Memory B cell (primary cell): ENCODE data around the gene CEACAM6.
"Not testable (repeated sequence)": the region's sequence is repeated elsewhere in the genome, so short reads cannot be mapped to it uniquely, and the experiment has no call there.

Experiments used
- ATAC-seq: fragments of 150-1000 bp; cut with Tn5 transposase; 2 replicates; pipeline ENCODE4 v1.10.0; 2021; ENCODE audit warnings: low read depth, mild to moderate bottlenecking, moderate library complexity
- DNase-seq, 2 donors: peaks; one replicate each; pipeline ENCODE4 v3.0.0; 2022; ENCODE audit warnings: low spot score in 2 of 2
- H3K27ac Mint-ChIP-seq: one replicate; pipeline ENCODE4 v1.8.0; 2022; ENCODE audit warnings: mild to moderate bottlenecking, moderate library complexity, mixed read lengths
- H3K27me3 Mint-ChIP-seq: one replicate; pipeline ENCODE4 v1.8.0; 2022; ENCODE audit warnings: mixed read lengths
- H3K36me3 Mint-ChIP-seq: one replicate; pipeline ENCODE4 v1.8.0; 2022; ENCODE audit warnings: mild to moderate bottlenecking, mixed read lengths
- H3K4me1 Mint-ChIP-seq: one replicate; pipeline ENCODE4 v1.8.0; 2022; ENCODE audit warnings: mixed read lengths
- H3K4me3 Mint-ChIP-seq: one replicate; pipeline ENCODE4 v1.8.0; 2022; ENCODE audit warnings: mild to moderate bottlenecking, moderate library complexity, mixed read lengths
- H3K9me3 Mint-ChIP-seq: one replicate; pipeline ENCODE4 v1.8.0; 2022; ENCODE audit warnings: mixed read lengths

CEACAM6 gene

GRCh38 chr19:41768105-41768504 is 12.8 kb downstream of the CEACAM6 start:
- H3K4me3 Mint-ChIP-seq, H3K9me3 Mint-ChIP-seq, ATAC-seq, H3K27ac Mint-ChIP-seq, H3K36me3 Mint-ChIP-seq, H3K4me1 Mint-ChIP-seq, DNase-seq: not testable (repeated sequence)
- H3K27me3 Mint-ChIP-seq: peaks cover 14% of the 10 kb centered on the region

GRCh38 chr19:41769608-41770007 is 14.3 kb downstream of the CEACAM6 start:
- ATAC-seq: no peak
- Mint-ChIP-seq H3K4me3 (no peak overlapping the region), H3K27me3 (peaks cover 17% of the 10 kb centered on the region), H3K9me3 (no peaks in the 10 kb centered on the region), H3K36me3 (no peaks in the 10 kb centered on the region), H3K27ac (no peak overlapping the region), H3K4me1 (no peaks in the 10 kb centered on the region)
- DNase-seq: no peak

GRCh38 chr19:41771410-41771809 is 16.1 kb downstream of the CEACAM6 start:
- no peaks in the 10 kb centered on the region for H3K9me3 Mint-ChIP-seq
- ATAC-seq: no peak
- H3K4me1 Mint-ChIP-seq: no peaks in the 10 kb centered on the region
- H3K27ac Mint-ChIP-seq: no peak overlapping the region
- no peak for DNase-seq
- H3K4me3 Mint-ChIP-seq: no peak overlapping the region
- H3K27me3 Mint-ChIP-seq: peaks cover 11% of the 10 kb centered on the region
- H3K36me3 Mint-ChIP-seq: no peaks in the 10 kb centered on the region

- DNase-seq (no peak), ATAC-seq (no peak)
- H3K27ac Mint-ChIP-seq: no peak overlapping the region
- no peak overlapping the region for H3K4me3 Mint-ChIP-seq
- peaks cover 9% of the 10 kb centered on the region for H3K27me3 Mint-ChIP-seq
- no peaks in the 10 kb centered on the region for H3K4me1 Mint-ChIP-seq
- H3K36me3 Mint-ChIP-seq: no peaks in the 10 kb centered on the region
- H3K9me3 Mint-ChIP-seq: no peaks in the 10 kb centered on the region
Observed at GRCh38 chr19:41774515-41774980, 19.2 kb downstream of the CEACAM6 start.

- Mint-ChIP-seq H3K4me3 (no peak overlapping the region), H3K36me3 (no peaks in the 10 kb centered on the region), H3K9me3 (no peaks in the 10 kb centered on the region), H3K4me1 (no peaks in the 10 kb centered on the region), H3K27me3 (peaks cover 14% of the 10 kb centered on the region), H3K27ac (no peak overlapping the region)
- DNase-seq (no peak), ATAC-seq (no peak)
Observed at GRCh38 chr19:41776700-41777099, 21.4 kb downstream of the CEACAM6 start.

GRCh38 chr19:41783612-41784011 is 28.3 kb downstream of the CEACAM6 start:
- H3K27ac Mint-ChIP-seq: no peak overlapping the region
- H3K9me3 Mint-ChIP-seq: no peaks in the 10 kb centered on the region
- ATAC-seq: peak; percentile 26
- H3K27me3 Mint-ChIP-seq: peaks cover 18% of the 10 kb centered on the region
- H3K36me3 Mint-ChIP-seq: no peaks in the 10 kb centered on the region
- no peak overlapping the region for H3K4me3 Mint-ChIP-seq
- H3K4me1 Mint-ChIP-seq: peaks cover 22% of the 10 kb centered on the region
- DNase-seq: no peak

GRCh38 chr19:41784312-41784711 is 29.0 kb downstream of the CEACAM6 start:
- Mint-ChIP-seq H3K9me3 (no peaks in the 10 kb centered on the region), H3K4me3 (peak overlapping the region; percentile 49), H3K36me3 (no peaks in the 10 kb centered on the region), H3K27me3 (peaks cover 18% of the 10 kb centered on the region), H3K27ac (peak overlapping the region; percentile 11), H3K4me1 (peaks cover 22% of the 10 kb centered on the region)
- DNase-seq: no peak
- ATAC-seq: no peak

GRCh38 chr19:41784743-41785142 is 29.4 kb downstream of the CEACAM6 start:
- ATAC-seq: peak; percentile 57
- Mint-ChIP-seq H3K27ac (peak overlapping the region; percentile 11), H3K36me3 (no peaks in the 10 kb centered on the region), H3K27me3 (peaks cover 16% of the 10 kb centered on the region), H3K4me1 (peaks cover 22% of the 10 kb centered on the region), H3K9me3 (no peaks in the 10 kb centered on the region), H3K4me3 (peak overlapping the region; percentile 49)
- no peak for DNase-seq

GRCh38 chr19:41785653-41786052 is 30.3 kb downstream of the CEACAM6 start:
- Mint-ChIP-seq H3K36me3 (no peaks in the 10 kb centered on the region), H3K27ac (no peak overlapping the region), H3K27me3 (peaks cover 12% of the 10 kb centered on the region), H3K4me3 (peak overlapping the region; percentile 42), H3K9me3 (no peaks in the 10 kb centered on the region), H3K4me1 (peaks cover 22% of the 10 kb centered on the region)
- peak; percentile 58 to 59 for DNase-seq
- peak; percentile 79 for ATAC-seq

- no peaks in the 10 kb centered on the region for H3K36me3 Mint-ChIP-seq
- no peaks in the 10 kb centered on the region for H3K9me3 Mint-ChIP-seq
- no peak overlapping the region for H3K4me3 Mint-ChIP-seq
- H3K27ac Mint-ChIP-seq: no peak overlapping the region
- ATAC-seq (no peak), DNase-seq (no peak)
- peaks cover 22% of the 10 kb centered on the region for H3K4me1 Mint-ChIP-seq
- H3K27me3 Mint-ChIP-seq: peaks cover 15% of the 10 kb centered on the region
Observed at GRCh38 chr19:41787055-41787454, 31.7 kb downstream of the CEACAM6 start.

GRCh38 chr19:41788518-41788917 is 33.2 kb downstream of the CEACAM6 start:
- Mint-ChIP-seq H3K4me1 (peaks cover 23% of the 10 kb centered on the region), H3K27me3 (peaks cover 23% of the 10 kb centered on the region)
- not testable (repeated sequence) for ATAC-seq, H3K36me3 Mint-ChIP-seq, H3K9me3 Mint-ChIP-seq, DNase-seq, H3K27ac Mint-ChIP-seq, H3K4me3 Mint-ChIP-seq

GRCh38 chr19:41789053-41789452 is 33.7 kb downstream of the CEACAM6 start:
- H3K4me3 Mint-ChIP-seq, H3K27ac Mint-ChIP-seq, H3K36me3 Mint-ChIP-seq, DNase-seq, ATAC-seq, H3K9me3 Mint-ChIP-seq: not testable (repeated sequence)
- H3K27me3 Mint-ChIP-seq: peaks cover 23% of the 10 kb centered on the region
- peaks cover 21% of the 10 kb centered on the region for H3K4me1 Mint-ChIP-seq

- Mint-ChIP-seq H3K36me3 (no peaks in the 10 kb centered on the region), H3K9me3 (no peaks in the 10 kb centered on the region), H3K4me1 (peaks cover 10% of the 10 kb centered on the region), H3K27ac (no peak overlapping the region), H3K27me3 (peaks cover 17% of the 10 kb centered on the region), H3K4me3 (no peak overlapping the region)
- ATAC-seq (peak; percentile 55), DNase-seq (peak; percentile 40 to 42)
Observed at GRCh38 chr19:41792513-41793413, 37.4 kb downstream of the CEACAM6 start.

GRCh38 chr19:41793414-41793727 is 38.0 kb downstream of the CEACAM6 start:
- H3K27ac Mint-ChIP-seq: no peak overlapping the region
- H3K27me3 Mint-ChIP-seq: peaks cover 16% of the 10 kb centered on the region
- DNase-seq (no peak), ATAC-seq (no peak)
- no peaks in the 10 kb centered on the region for H3K9me3 Mint-ChIP-seq
- H3K4me3 Mint-ChIP-seq: no peak overlapping the region
- peaks cover 10% of the 10 kb centered on the region for H3K4me1 Mint-ChIP-seq
- no peaks in the 10 kb centered on the region for H3K36me3 Mint-ChIP-seq

- ATAC-seq (peak; percentile 95), DNase-seq (peak; percentile 62 to 66)
- peaks cover 15% of the 10 kb centered on the region for H3K27me3 Mint-ChIP-seq
- H3K9me3 Mint-ChIP-seq: no peaks in the 10 kb centered on the region
- peaks cover 10% of the 10 kb centered on the region for H3K4me1 Mint-ChIP-seq
- H3K27ac Mint-ChIP-seq: no peak overlapping the region
- no peak overlapping the region for H3K4me3 Mint-ChIP-seq
- H3K36me3 Mint-ChIP-seq: no peaks in the 10 kb centered on the region
Observed at GRCh38 chr19:41795031-41795461, 39.7 kb downstream of the CEACAM6 start.
